ENCODE results near the gene ZNF471.

DNA sequence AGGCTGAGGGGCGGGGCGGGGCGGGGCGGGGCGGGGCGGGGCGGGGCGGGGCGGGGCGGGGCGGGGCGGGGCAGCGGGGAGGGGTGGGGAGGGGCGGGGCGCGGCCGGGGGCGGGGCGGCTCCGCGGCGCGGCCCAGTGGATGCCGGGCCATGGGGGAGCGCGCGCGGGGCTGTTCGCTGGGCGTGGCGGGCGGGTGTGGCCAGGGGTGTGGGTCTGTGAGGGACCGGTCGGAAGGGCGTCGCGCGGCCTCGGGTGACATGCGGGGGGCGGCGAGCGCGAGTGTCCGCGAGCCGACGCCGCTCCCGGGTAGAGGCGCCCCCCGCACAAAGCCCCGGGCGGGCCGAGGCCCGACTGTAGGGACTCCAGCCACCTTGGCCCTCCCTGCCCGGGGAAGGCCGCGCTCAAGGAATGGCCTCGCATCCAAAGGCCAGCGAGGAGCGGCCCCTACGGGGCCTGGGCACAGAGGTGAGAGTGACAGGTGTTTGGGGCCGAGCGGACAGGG, 31.2 kb downstream of the ZNF471 start, which contains the start of gene ZFP28:
- TF ChIP-seq, protein P1, sequence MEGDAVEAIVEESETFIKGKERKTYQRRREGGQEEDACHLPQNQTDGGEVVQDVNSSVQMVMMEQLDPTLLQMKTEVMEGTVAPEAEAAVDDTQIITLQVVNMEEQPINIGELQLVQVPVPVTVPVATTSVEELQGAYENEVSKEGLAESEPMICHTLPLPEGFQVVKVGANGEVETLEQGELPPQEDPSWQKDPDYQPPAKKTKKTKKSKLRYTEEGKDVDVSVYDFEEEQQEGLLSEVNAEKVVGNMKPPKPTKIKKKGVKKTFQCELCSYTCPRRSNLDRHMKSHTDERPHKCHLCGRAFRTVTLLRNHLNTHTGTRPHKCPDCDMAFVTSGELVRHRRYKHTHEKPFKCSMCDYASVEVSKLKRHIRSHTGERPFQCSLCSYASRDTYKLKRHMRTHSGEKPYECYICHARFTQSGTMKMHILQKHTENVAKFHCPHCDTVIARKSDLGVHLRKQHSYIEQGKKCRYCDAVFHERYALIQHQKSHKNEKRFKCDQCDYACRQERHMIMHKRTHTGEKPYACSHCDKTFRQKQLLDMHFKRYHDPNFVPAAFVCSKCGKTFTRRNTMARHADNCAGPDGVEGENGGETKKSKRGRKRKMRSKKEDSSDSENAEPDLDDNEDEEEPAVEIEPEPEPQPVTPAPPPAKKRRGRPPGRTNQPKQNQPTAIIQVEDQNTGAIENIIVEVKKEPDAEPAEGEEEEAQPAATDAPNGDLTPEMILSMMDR (IDR thresholded peaks at IDR 0.05): no peak
- no peak for TF ChIP-seq POLR2A (IDR thresholded peaks at IDR 0.05)
